ENCODE measurements around the gene RC3H1.

GRCh38 chr1:173888749-173889148, 133.4 kb downstream of the RC3H1 start:
- TF ChIP-seq, protein P1, sequence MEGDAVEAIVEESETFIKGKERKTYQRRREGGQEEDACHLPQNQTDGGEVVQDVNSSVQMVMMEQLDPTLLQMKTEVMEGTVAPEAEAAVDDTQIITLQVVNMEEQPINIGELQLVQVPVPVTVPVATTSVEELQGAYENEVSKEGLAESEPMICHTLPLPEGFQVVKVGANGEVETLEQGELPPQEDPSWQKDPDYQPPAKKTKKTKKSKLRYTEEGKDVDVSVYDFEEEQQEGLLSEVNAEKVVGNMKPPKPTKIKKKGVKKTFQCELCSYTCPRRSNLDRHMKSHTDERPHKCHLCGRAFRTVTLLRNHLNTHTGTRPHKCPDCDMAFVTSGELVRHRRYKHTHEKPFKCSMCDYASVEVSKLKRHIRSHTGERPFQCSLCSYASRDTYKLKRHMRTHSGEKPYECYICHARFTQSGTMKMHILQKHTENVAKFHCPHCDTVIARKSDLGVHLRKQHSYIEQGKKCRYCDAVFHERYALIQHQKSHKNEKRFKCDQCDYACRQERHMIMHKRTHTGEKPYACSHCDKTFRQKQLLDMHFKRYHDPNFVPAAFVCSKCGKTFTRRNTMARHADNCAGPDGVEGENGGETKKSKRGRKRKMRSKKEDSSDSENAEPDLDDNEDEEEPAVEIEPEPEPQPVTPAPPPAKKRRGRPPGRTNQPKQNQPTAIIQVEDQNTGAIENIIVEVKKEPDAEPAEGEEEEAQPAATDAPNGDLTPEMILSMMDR (IDR thresholded peaks at IDR 0.05), result no peak
- no peak for TF ChIP-seq POLR2A (IDR thresholded peaks at IDR 0.05)

Measured in heart left ventricle (tissue), 13 donors.